Urothelium cell line (cell line): Measurements from ENCODE around the gene GLCE.

Source experiments
- DNase-seq: peaks from one replicate; pipeline ENCODE4 v3.0.0; 2011; ENCODE audit warnings: low spot score, mixed read lengths
- FAIRE-seq: peaks from 2 replicates; lab custom pipeline; 2011; peaks lifted over from hg19 to GRCh38; lab: Jason Lieb, UNC

The GLCE gene

GRCh38 chr15:69160141-69160993, at the start of gene GLCE:
Gene GLCE, plus strand, starts transcription at chr15:69160635. Its CDS starts 95,172 bp downstream, at chr15:69255807.
- DNase-seq (peak; percentile 100), FAIRE-seq (peak; percentile 97)

DNA sequence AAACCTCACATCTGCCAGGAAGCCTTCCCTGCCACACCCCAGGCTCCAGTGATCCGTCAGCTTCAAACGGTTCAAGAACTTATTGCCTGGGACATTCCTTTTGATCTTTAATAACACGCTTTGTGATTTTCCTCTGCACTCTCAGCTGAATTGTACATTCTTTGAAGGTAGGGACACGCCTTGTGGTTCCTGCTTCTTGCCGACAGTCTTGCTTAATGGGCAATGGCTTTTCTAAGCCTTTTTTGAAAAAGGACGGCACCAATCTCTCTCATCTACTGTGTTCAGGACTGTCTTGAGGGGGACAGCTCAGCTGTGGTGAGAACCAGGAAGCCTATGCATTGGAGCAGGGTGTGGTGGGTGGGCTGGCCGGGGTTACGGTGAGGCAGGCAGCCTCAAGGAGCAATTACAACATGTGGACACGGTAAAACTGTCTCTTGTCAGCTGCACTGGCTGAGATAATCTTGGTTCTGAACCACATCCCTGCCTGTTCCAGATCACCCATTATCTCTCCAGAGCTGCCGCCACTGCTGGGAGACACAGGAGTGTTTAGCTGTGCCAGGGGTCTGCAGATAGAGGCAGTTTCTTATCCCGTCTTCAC, 46.0 kb upstream of the GLCE start:
- DNase-seq (no peak), FAIRE-seq (no peak)

- no peak for DNase-seq
- FAIRE-seq, result no peak
Measured at GRCh38 chr15:69115031-69115430, 45.4 kb upstream of the GLCE start.

GRCh38 chr15:69116391-69116790, 44.0 kb upstream of the GLCE start:
- no peak for DNase-seq
- no peak for FAIRE-seq

DNA sequence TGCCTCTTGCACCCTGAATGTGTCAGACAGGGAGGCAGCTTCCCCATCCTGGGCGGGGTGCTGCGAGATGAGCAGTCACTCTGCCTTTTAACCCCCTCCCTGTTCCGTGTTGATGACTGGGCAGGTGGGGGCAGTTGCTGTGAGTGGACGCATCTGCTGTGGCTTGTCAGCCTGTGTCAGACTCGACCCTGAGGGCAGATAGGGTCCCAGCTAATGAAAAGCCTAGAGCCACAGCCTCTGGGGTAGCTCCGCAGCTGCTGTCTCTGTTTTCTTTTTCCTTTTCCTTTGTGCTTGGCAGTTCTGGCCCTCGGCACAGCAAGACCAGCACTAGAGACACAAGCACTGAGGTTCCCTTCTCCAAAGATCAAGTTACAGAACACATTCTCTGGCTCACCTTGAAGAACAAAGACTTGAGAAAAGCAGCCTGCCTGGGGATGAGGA, 43.0 kb upstream of the GLCE start:
- FAIRE-seq, result peak; percentile 37
- no peak for DNase-seq

DNA sequence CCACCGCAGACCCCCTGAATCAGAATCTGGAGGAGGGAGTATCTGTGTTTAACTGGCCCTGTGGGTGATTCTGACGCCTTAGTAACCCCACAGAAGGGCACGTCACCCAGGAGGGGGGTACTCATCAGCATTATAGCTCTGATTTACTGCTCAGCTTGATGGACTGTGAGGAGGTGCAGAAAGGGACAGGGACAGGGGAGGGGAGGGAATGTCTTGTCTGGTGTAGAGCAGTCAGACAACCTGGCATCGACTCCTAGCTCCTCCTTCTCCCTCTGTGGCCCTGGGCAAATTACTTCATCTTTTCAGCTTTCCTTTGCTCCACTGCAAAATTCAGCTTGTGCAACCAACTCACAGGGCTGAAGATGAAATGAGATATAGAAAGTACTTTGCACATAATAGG, 42.3 kb upstream of the GLCE start:
- FAIRE-seq (no peak), DNase-seq (no peak)

- FAIRE-seq (no peak), DNase-seq (no peak)
Measured at GRCh38 chr15:69119001-69119400, 41.4 kb upstream of the GLCE start.

GRCh38 chr15:69119683-69120395, 40.6 kb upstream of the GLCE start:
- DNase-seq, result no peak

DNA sequence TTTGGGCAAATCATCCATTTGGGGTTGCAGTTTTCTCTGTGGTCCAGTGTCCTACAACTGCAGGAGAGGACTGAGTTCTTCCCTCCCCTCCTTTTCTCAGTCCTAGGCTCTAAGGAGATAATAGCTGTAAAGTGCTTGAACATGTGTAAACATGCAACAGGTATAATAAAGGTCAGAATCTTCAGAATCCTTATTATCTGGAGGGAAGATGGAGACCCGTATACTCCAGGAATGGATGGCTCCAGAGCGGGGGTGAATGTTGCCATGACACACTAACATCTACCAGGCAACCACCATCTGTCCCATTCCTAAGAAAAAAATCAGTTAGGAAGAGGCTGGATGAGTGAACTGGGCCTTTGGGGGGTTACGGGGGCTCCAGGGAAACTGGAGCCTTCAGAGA, 39.7 kb upstream of the GLCE start:
- FAIRE-seq, result peak; percentile 46
- DNase-seq, result no peak

More at GRCh38 chr15:69119683-69120395, 40.6 kb upstream of the GLCE start:
- no peak for FAIRE-seq

DNA sequence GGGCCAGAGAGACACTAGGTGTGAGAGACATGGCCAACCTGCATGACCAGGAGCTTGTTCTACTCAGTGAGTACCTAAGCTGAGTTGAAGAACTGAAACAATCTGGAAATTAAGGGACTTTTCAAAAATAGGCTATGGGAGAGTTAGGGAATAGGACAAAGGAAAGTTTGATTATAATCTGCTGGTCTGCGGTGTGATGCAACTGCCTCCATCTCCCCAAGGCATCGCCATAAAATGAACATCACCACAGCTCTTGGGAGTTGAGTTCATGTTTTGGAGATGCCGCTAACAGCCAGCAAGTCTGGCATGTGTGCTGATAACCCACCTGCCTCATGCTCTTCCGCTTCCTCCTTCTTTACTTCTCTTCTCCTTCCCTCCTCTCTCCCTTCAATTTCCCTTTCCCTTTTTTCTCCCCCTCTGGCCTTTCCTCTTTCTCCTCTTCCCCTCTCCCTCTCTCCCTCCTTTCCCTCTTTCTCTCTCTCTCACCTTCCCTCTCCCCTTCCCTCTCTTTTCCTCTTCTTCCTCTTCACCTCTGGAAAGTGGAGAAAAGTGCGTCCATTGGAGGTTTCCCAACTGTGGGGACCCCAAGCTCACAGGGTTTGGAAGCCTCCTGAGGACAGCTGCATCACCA, 39.1 kb upstream of the GLCE start:
- no peak for DNase-seq
- no peak for FAIRE-seq

GRCh38 chr15:69125236-69125635, 35.2 kb upstream of the GLCE start:
- DNase-seq (no peak), FAIRE-seq (no peak)

- FAIRE-seq, result no peak
Measured at GRCh38 chr15:69126054-69126469, 34.4 kb upstream of the GLCE start.

GRCh38 chr15:69127306-69127705, 33.1 kb upstream of the GLCE start:
- DNase-seq (no peak), FAIRE-seq (no peak)

More at GRCh38 chr15:69126054-69126469, 34.4 kb upstream of the GLCE start:
- DNase-seq, result no peak

DNA sequence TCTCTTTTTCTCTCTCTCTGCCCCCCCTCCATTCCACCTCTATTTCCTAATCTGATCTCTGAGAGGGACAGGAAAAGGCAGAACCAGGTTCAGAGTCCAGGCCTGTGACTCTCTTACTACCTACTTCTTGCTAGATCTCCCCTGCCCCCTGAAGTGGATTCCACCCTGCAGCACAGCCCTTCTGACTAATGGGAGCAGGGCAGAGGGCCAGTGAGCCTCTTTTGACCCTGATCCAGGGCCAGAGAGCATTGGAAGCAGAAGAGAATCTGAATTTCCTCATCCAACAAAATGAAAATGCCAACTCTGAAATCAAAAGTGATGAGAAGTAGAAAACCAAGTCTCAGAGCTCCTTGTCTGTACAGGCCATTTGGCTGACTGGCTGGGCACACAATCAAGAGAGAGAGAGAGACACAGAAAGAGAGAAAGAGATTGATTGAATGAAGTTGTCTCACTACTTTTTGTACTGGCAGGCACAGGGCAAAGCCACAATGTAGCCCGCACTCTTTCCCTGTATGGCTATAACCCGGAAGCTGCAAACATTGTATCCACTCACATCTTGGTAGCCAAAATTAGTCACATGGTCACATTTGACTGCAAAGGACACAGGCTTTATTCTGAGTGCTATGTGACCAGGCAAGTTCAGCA, 31.6 kb upstream of the GLCE start:
- FAIRE-seq (no peak), DNase-seq (no peak)

GRCh38 chr15:69131362-69132220, 28.8 kb upstream of the GLCE start:
- no peak for DNase-seq
- no peak for FAIRE-seq

GRCh38 chr15:69132430-69132829, 28.0 kb upstream of the GLCE start:
- FAIRE-seq, result peak; percentile 81
- no peak for DNase-seq

GRCh38 chr15:69132977-69133861, 27.2 kb upstream of the GLCE start:
- DNase-seq (no peak), FAIRE-seq (no peak)

DNA sequence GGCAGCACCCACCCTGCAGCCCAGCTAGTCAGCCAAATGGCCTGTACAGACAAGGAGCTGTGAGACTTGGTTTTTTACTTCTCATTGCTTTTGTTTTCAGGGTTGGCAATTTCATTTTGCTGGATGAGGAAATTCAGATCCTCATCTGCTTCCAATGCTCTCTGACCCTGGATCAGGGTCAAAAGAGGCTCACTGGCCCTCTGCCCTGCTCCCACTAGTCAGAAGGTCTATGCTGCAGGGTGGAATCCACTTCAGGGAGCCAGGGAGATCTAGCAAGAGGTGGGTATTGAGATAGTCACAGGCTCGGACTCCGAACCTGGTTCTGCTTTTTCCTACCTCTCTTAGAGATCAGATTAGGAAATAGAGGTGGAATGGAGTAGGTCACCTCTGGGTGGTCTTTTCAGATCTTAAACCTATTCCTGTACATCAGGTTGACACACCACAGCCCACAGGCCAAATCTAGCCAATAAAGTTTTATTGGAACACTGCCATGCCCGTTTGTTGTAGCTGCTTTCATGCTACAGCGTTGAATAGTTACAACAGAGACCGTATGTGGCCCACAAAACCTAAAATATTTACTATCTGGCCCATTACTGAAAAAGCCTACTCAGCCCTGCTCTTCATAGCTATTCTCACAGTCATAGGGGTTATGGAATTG, 26.4 kb upstream of the GLCE start:
- FAIRE-seq (no peak), DNase-seq (no peak)
